Measurements from ENCODE around the gene DNAJC6.

- TF ChIP-seq EZH2 (IDR thresholded peaks at IDR 0.05; ENCODE audit: borderline replicate concordance), result no peak
- no peak for TF ChIP-seq CTCF (IDR thresholded peaks at IDR 0.05; ENCODE audit: poor library complexity)
- no peak for TF ChIP-seq EZH2phosphoT487 (IDR thresholded peaks at IDR 0.05; ENCODE audit: low read depth, severe bottlenecking, unreplicated experiment)
These were observed 63.2 kb downstream of the DNAJC6 start for GRCh38 chr1:65372557-65372956.

All from hepatocyte (in vitro differentiated cells).